DMS114 treated with DMSO at 0.1 percent for 48 hours (cell line): ENCODE measurements around the gene MSI2.

Experiments
- DNase-seq: peaks from one replicate; lab custom pipeline; 2025; ENCODE audit not compliant: unreplicated experiment; lab: John Stamatoyannopoulos, UW

The MSI2 gene

GRCh38 chr17:57451643-57452042 is 195.3 kb downstream of the MSI2 start:
- DNase-seq, result no peak

DNA sequence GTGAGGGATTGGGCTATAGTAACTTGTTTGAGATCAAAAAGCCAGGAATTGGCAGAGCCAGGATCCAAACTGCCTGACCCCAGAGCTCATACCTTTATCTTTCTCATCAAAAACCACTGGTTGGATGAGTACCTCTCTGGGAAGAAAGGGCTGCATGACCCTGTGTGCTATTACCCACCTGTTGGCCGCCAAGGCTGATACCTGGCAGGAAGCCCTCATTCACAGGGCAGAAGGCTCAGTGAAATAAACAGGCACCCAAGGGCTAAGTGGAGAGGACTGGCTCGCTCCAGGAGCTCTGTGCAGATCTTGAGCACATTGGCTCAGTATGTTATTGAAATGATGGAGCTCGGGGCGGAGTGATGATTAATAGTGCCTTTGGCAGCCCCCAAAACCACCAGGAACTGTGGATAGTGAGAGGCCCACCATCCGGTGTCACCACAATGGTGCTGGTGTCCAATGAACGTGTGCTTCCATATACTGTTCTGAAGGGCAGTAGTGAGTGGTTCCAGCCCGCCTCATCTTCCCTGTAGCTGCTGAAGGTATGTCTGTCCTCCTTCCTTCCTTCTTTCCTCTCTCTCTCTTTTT is 197.6 kb downstream of the MSI2 start:
- no peak for DNase-seq

- DNase-seq, result no peak
Observed at GRCh38 chr17:57454729-57455062, 198.4 kb downstream of the MSI2 start.

DNA sequence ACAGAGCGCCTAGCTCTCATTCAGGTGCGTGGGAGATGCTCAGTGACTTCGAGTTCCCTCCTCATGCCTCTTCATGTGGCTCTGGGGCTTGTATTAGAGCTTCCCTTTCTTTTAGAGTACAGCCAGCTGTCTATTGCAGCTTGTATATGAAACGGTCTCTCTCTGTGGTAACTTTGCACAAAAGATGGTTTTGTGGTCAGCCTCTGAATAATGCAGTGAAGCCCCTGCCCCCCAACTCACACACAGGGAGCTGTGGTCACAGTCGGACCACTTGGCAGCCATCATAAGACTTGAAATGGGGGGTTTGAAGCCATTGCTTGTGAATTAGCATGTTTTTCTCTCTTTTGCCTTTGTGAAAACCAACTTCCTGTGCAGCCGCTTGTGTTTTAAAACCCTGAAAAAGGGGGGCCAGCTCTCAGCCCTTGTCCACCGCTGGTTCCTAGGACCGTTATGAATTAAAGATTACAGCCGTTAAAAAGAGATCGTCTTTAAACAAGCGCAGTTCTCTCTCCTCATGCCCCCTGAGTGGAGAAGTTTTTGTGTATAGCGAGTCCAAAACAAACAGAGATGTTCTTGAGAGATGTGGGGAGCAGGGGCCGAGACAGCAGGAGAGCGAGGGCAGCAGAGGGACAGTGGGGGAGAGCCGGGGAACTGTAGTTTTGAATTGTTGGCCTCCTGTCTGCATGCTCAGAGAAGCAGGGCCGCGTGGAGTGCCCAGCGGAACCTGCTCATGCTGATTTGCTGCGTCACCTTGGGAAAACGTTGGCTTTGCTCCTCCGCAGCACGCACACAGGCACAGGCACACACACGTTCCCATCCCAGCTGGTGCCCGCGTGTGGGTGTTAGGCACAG is 199.0 kb downstream of the MSI2 start:
- DNase-seq, result no peak

- DNase-seq, result no peak
Observed at GRCh38 chr17:57456622-57457021, 200.3 kb downstream of the MSI2 start.

GRCh38 chr17:57457188-57457587 is 200.9 kb downstream of the MSI2 start:
- DNase-seq, result no peak

DNA sequence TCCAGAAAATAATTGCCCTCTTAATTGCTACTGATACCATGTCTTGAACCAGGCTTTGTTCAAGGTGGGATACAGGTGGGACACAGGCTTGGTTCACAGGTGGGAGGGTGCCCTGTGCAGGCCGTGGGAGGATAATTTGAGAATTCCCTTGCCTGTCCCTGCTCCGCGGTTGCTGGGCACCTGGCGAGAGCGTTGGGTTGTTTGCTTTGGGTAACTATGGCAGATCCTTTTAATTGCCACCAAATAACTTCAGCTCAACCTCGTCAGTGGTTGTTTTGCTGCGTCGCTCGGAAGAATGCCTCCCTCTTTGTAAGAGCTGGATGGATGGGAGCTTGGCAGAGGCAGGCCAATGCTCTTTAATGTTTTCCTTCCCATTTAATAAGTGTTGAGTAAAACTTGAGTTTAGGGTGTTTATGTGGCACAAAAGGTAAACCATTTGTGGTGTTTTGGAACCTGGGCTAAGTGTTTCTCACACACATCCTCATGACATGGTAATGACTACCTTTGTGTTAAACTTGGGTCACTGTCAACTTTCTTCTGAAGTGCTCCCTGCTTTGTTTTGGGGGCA is 202.5 kb downstream of the MSI2 start:
- no peak for DNase-seq

GRCh38 chr17:57459286-57459915 is 203.1 kb downstream of the MSI2 start:
- no peak for DNase-seq

- DNase-seq, result no peak
Observed at GRCh38 chr17:57461082-57461481, 204.8 kb downstream of the MSI2 start.

DNA sequence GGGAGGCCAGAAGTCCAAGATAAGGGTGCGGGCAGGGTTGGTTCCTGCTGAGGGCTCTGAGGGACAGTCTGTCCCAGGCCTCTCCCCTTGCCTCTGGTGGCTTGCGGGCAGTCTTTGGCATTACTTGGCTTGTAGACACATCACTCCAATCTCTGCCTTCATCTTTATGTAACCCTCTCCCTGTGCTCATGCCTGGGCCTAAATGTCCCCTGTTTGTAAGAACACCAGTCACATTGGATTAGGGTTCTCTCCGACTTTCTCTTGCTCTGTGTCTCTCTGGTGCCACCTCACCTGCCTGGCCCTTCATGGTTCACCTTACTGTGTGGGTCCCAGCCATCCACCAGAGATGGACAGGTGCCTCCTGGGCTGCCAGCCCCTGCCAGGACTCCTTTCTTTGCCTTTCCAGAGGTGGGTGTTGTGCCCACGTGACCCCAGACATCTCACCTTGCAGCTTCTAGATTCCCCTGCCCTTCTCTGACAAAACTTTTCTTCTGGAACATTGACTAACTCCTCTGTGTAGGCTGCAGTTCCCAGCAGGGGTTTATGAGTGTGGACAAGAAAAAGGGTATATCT is 205.8 kb downstream of the MSI2 start:
- DNase-seq, result no peak

GRCh38 chr17:57463103-57463885 is 207.0 kb downstream of the MSI2 start:
- no peak for DNase-seq

GRCh38 chr17:57464191-57464864 is 208.0 kb downstream of the MSI2 start:
- no peak for DNase-seq

DNA sequence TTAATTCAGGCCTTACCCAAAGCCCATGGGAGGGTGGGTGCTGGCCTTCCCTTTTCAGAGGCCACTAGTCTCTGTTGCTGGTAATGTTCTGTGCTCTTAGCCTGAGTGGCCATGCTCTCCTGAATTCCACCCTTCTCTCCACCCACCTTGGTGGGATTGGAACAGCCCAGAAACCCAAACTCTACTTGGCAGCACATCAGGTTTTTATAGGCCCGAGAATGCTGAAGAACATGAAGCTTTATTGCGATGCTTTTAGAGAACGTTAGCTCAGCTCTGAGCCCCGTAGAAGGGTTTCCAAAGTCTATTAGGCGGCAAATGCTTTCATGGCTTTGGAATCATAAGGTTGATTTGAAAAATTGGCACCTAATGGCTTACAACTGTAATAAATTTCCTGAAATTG is 209.3 kb downstream of the MSI2 start:
- no peak for DNase-seq

- no peak for DNase-seq
Observed at GRCh38 chr17:57466017-57466471, 209.7 kb downstream of the MSI2 start.

DNA sequence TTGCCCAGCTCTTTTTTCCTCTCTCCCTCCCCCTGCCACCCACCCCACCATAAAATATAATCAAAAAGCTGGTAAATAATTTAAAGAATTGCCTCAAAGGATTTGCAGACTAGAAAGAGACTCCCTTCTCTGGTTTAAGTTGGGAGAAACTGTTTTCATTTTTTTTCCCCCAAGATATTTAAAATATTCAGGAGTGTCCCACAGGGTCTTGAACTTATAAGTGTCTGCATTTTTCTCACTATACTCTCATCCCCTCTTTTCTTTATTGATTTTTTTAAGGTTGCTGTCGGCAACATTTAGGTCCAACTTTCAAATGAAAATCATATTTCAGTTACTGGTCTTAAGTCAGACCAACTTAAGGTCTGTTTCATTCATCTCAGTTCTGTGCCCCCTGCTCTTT is 210.2 kb downstream of the MSI2 start:
- no peak for DNase-seq

DNA sequence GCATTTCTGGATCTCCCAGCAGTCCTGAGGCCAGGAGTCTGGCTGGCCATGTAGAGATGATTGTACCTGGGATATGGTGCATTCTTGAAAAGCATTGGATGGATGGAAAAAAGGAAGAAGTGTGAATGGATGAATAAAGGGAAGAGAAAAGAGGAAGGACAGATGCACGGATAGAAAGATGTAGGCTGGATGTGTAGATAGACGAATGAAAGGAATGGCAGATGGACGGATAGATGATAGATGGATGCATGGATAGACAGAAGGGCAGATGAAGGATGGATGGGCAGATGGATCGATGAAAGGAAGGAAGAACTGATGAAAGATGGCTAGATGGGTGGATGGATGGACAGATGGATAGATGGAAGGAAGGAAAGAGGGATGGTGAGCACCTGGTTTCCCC is 210.9 kb downstream of the MSI2 start:
- DNase-seq, result no peak

GRCh38 chr17:57467801-57468200 is 211.5 kb downstream of the MSI2 start:
- DNase-seq, result no peak

GRCh38 chr17:57468932-57469775 is 212.8 kb downstream of the MSI2 start:
- DNase-seq, result no peak

GRCh38 chr17:57470906-57471305 is 214.6 kb downstream of the MSI2 start:
- no peak for DNase-seq
